Right cardiac atrium (tissue), 5 donors: ENCODE results near the gene MED23. TPM values are rescaled to one million over a fixed set of nuclear protein-coding genes. Genes with fewer than 3 reads are reported as not detected.
"Not testable (repeated sequence)": the region's sequence is repeated elsewhere in the genome, so short reads cannot be mapped to it uniquely, and the experiment has no call there.

Experiments used
- ATAC-seq, 2 donors: fragments of 200-7000 bp; cut with Tn5 transposase; one replicate each; pipeline versions ENCODE4 v1.8.0 to v1.9.1; 2020; ENCODE audit warnings: moderate library complexity in 2 of 2, mild to moderate bottlenecking in 1 of 2
- DNase-seq, 3 donors: peaks; one replicate each; pipeline ENCODE4 v3.0.0-alpha.2; 2020
- H3K27ac ChIP-seq: one replicate; pipeline ENCODE4 v1.5.1; 2013; ENCODE audit warnings: mild to moderate bottlenecking, low read length, control low read depth, moderate library complexity
- H3K27me3 ChIP-seq: one replicate; pipeline ENCODE4 v1.6.1; 2013; ENCODE audit not compliant: control insufficient read depth, insufficient read depth
- H3K4me1 ChIP-seq: one replicate; pipeline ENCODE4 v1.6.1; 2013; ENCODE audit warnings: low read length; ENCODE audit not compliant: control insufficient read depth, insufficient read depth
- H3K4me3 ChIP-seq: one replicate; pipeline ENCODE4 v1.5.1; 2013; ENCODE audit warnings: low read length, control low read depth
- H3K9me3 ChIP-seq: one replicate; pipeline ENCODE4 v1.6.1; 2013; ENCODE audit warnings: low read length; ENCODE audit not compliant: control insufficient read depth
- WGBS: extraction: QIAGEN DNeasy Blood & Tissue Kit; methylation state at CpG from one replicate; pipeline ENCODE4 v1.1.7; 2013; 5-methylcytosine and 5-hydroxymethylcytosine counted together
- intact Hi-C, 4 donors: fragments of 100-400 bp; cut with DNase I; formaldehyde crosslinking; loops; one replicate each; pipeline versions ENCODE4 v1.11.0 to v1.14.0; 2022 to 2023
- polyA plus RNA-seq: library from polyadenylated mRNA; stranded (reverse); fragments of 200-250 nt; gene quantifications from one replicate; pipeline ENCODE4 v1.2.3, GENCODE V29; 2013
- total RNA-seq, 4 donors: library from RNA; stranded (reverse); fragmentation: NEBNext Ultra II Directional; extraction: Animal tissue kit (Norgen Biotek cat#: 25700); gene quantifications; one replicate each; pipeline ENCODE4 v1.2.1, GENCODE V29; 2021
- donor health status: healthy with polysubstance abuse.
- donor health status: DM: no; HTN: yes; CAD: no.
- donor health status: DM: no; HTN: no; CAD: no.
- donor health status: DM: no; HTN: yes; CAD: no; lungs with severe emphysema.
- donor health status: DM: yes; HTN: yes; CAD: no.

Gene MED23
- total and polyA plus RNA-seq, 5 donors = 7.5 to 15.3 (median 12.8) TPM

DNA sequence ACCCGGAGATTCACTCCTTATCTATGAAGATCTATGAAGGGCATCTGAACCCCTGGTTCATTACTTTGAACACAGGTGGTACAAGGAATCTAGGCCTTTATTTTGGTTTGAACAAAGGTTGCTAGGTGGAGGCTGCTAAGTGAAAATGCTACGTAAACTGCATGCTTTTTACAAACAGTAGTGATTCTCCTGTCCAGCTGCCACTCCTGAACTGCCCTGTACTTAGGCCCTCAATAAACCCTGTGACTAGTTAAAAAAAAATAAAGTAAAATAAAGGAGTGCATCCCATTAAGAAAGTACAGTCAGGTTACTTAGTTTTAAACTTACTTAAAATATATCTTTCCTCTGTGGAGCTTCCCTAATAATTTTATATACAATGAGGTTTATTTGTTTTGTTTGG is 82.7 kb downstream of the MED23 start:
- 88% methylated on average over 2 of the region's 2 CpGs for WGBS
- Histone ChIP-seq H3K27me3 (no peaks in the 10 kb centered on the region), H3K27ac (no peak overlapping the region), H3K4me3 (no peak overlapping the region), H3K4me1 (no peaks in the 10 kb centered on the region), H3K9me3 (no peaks in the 10 kb centered on the region)
- no peak for DNase-seq
- ATAC-seq = no peak
- intact Hi-C loops = no loop called here

DNA sequence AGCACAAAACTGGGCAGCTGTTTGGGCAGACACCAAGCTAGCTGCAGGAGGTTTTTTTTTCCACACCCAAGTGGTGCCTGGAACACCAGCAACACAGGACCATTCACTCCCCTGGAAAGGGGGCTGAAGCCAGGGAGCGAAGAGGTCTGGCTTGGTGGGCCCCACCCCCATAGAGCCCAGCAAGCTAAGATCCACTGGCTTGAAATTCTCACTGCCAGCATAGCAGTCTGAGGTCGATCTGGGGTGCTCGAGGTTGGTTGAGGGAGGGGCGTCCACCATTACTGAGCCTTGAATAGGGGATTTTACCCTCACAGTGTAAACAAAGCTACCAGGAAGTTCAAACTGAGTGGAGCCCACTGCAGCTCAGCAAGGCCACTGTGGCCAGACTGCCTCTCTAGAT is 89.4 kb downstream of the MED23 start:
- WGBS = 77% methylated on average over 4 of the region's 4 CpGs
- intact Hi-C loops = loop anchor here in 3 of 4 donors (5.0 to 10.0 kb wide), 3 partner anchors 344 to 656 kb away; no protein-coding TSS in a partner anchor

DNA sequence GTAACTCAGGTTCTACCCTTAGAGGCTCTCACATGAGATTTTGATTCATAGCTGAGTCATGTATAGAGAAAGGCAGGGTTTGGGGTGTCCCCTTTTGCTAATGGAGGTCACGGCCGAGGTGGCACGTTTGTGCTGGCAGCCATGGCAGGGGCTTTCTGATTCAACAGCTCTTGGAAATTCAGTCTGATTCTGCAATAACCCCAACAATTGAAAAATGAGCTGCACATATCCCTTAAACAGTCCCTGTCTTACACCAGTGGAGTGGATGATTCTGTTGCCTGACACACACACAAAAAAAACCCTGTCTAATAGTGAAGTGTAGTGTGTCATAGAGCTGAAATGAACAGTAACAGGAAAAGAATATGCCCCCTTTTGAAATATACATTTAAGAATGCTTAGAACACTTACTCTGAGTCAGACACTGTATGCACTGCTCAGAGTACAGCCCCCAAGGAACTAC is 95.4 kb downstream of the MED23 start:
- Histone ChIP-seq H3K4me3 (no peak overlapping the region), H3K27me3 (no peaks in the 10 kb centered on the region)
- WGBS = 82% methylated on average over 3 of the region's 3 CpGs

More for the DNA sequence above, 89.4 kb downstream of the MED23 start:
- H3K4me3 ChIP-seq, ATAC-seq, H3K9me3 ChIP-seq, H3K27me3 ChIP-seq, DNase-seq, H3K27ac ChIP-seq, H3K4me1 ChIP-seq: not testable (repeated sequence)

DNA sequence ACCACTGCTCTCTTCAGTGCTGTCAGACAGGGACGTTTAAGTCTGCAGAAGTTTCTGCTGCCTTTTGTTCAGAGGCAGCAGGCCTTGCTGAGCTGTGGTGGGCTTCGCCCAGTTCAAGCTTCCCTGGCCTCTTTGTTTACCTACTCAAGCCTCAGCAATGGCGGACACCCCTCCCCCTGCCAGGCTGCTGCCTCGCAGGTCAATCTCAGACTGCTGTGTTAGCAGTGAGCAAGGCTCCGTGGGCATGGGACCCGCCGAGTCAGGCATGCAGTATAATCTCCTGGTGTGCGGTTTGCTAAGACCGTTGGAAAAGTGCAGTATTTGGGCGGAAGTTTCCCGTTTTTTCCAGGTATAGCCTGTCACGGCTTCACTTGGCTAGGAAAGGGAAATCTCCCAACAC is 96.4 kb downstream of the MED23 start:
- DNase-seq, H3K9me3 ChIP-seq, H3K4me1 ChIP-seq, H3K27me3 ChIP-seq, H3K4me3 ChIP-seq, ATAC-seq, H3K27ac ChIP-seq: not testable (repeated sequence)
- intact Hi-C loops = loop anchor here in 3 of 4 donors (5.0 to 10.0 kb wide), 3 partner anchors 329 to 647 kb away; no protein-coding TSS in a partner anchor
- 82% methylated on average over 12 of the region's 12 CpGs for WGBS

More for the DNA sequence above, 95.4 kb downstream of the MED23 start:
- no peaks in the 10 kb centered on the region for H3K4me1 ChIP-seq
- H3K9me3 ChIP-seq = no peaks in the 10 kb centered on the region
- no peak for DNase-seq
- ATAC-seq = no peak
- intact Hi-C loops = loop anchor here in 3 of 4 donors (5.0 to 10.0 kb wide), 3 partner anchors 330 to 648 kb away; no protein-coding TSS in a partner anchor
- H3K27ac ChIP-seq = no peak overlapping the region

DNA sequence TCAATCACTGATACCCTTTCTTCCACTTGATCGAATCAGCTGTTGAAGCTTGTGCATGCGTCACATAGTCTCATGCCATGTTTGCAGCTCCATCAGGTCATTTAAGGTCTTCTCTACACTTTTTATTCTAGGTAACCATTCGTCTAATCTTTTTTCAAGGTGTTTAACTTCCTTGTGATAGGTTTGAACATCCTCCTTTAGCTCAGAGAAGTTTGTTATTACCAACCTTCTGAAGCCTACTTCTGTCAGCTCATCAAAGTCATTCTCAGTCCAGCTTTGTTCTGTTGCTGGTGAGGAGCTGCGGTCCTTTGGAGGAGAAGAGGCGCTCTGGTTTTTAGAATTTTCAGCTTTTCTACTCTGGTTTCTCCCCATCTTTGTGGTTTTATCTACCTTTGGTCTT is 97.1 kb downstream of the MED23 start:
- not testable (repeated sequence) for H3K4me3 ChIP-seq, H3K27ac ChIP-seq, ATAC-seq, H3K4me1 ChIP-seq, DNase-seq, H3K27me3 ChIP-seq, H3K9me3 ChIP-seq
- intact Hi-C loops = loop anchor here in 3 of 4 donors (5.0 to 10.0 kb wide), 3 partner anchors 329 to 646 kb away; no protein-coding TSS in a partner anchor
- WGBS = 89% methylated on average over 5 of the region's 5 CpGs

DNA sequence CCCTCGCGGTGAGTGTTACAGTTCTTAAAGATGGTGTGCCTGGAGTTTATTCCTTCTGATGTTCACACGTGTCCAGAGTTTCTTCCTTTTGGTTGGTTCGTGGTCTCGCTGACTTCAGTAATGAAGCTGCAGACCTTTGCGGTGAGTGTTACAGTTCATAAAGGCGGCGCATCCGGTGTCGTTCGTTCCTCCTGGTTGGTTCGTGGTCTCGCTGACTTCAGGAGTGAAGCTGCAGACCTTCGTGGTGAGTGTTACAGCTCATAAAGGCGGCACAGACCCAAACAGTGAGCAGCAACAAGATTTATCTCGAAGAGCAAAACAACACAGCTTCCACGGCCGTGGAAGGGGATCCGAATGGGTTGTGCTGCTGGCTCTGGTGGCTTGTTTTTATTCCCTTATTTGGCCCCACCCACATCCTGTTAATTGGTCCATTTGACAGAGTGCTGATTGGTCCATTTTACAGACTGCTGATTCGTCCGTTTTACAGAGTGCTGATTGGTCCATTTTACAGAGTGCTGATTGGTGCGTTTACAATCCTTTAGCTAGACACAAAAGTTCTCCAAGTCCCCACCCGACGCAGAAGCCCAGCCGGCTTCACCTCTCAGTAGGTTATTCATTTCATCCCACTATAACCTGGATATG is 103.2 kb downstream of the MED23 start:
- Histone ChIP-seq H3K27me3 (no peaks in the 10 kb centered on the region), H3K4me3 (no peak overlapping the region), H3K9me3 (no peaks in the 10 kb centered on the region), H3K4me1 (no peaks in the 10 kb centered on the region), H3K27ac (no peak overlapping the region)
- no peak for ATAC-seq
- WGBS = 92% methylated on average over 25 of the region's 25 CpGs
- no peak for DNase-seq
- intact Hi-C loops = no loop called here

DNA sequence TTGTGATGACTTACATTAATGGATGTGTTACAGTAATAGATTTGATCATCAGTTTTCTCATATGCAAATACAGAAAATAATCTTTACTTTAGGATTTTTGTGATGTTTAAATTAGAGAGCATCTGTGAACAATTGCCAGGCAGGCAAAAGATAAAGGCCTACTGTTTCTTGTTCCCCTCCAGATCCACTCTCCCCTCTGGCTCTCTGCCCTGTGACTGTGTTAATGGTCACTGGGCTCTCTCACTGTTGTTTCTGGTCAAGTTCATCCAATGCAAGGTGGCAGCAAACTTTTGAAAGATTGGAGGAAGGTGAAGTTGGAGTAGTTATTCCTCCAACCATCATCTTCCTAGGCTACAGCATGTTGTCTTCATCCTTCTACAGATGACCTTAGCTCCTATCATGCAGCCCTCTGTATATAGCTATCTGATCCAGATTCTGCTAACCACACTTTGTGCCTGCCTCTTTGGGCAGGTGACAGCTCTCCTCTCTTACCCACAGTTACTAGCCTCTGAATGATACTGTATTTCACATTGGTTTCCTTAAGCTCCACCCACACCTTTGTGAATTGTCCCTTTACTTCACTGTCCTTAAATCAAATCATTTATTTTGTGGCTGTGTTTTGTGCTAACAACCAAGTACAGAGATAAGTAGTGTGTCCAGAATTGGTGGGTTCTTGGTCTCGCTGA is 103.9 kb downstream of the MED23 start:
- no peak for DNase-seq

More for the DNA sequence above, 103.9 kb downstream of the MED23 start:
- intact Hi-C loops = no loop called here
- no peak overlapping the region for H3K27ac ChIP-seq
- no peaks in the 10 kb centered on the region for H3K27me3 ChIP-seq
- 91% methylated on average over 1 of the region's 1 CpG for WGBS
- H3K9me3 ChIP-seq = no peaks in the 10 kb centered on the region
- no peak for ATAC-seq
- H3K4me3 ChIP-seq = no peak overlapping the region
- H3K4me1 ChIP-seq = no peaks in the 10 kb centered on the region

Other genes starting within 250 kb of the MED23 start
- under 1 TPM in 2 of 4 donors, not detected in 2; 0.22 to 0.24 TPM for gene ARG1, start 55.0 kb downstream of the MED23 start, total RNA-seq
- not detected for gene ARG1, start 55.0 kb downstream of the MED23 start, polyA plus RNA-seq
- under 1 TPM; 0.14 to 0.40 (median 0.27) TPM for gene ENPP3, start 9.1 kb upstream of the MED23 start, total RNA-seq
- gene ENPP3, start 9.1 kb upstream of the MED23 start, polyA plus RNA-seq = 0.14 TPM
- gene OR2A4, start 73.2 kb upstream of the MED23 start, total RNA-seq = not detected
- gene OR2A4, start 73.2 kb upstream of the MED23 start, polyA plus RNA-seq = not detected
- gene CTAGE9, start 82.8 kb upstream of the MED23 start, total RNA-seq = not detected
- not detected for gene CTAGE9, start 82.8 kb upstream of the MED23 start, polyA plus RNA-seq
- gene ENPP1, start 179.8 kb upstream of the MED23 start, total RNA-seq = 1 to 10 TPM; 2.6 to 4.5 (median 3.1) TPM
- gene ENPP1, start 179.8 kb upstream of the MED23 start, polyA plus RNA-seq = 1.2 TPM